NT2/D1 (cell line): ENCODE measurements around the gene WTIP.

Experiments used
- YY1 ChIP-seq: IDR thresholded peaks from 2 replicates; pipeline ENCODE4 v1.6.1; 2011; ENCODE audit not compliant: insufficient read length, insufficient read depth
- ZNF274 ChIP-seq: IDR thresholded peaks from 2 replicates; pipeline ENCODE4 v1.6.1; 2011; ENCODE audit warnings: mild to moderate bottlenecking, low read depth, low read length

DNA sequence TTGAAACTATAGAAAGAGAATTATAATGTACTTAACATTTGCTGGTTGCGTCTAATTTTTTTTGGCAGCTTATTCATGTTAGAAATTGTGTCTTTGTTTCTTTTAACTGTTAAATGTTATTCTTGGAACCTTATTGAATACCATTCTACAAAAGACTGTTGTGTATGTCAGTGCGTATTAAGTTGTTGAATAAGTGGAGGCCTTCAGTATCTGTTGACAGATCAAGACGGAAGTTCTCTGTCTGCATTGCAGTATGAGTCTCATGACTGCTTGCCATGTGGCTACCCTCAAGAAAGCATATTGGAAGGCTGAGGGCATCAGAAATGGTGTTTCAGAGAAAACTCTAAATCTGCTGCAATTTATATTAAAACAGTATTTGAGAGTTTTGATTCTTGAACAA is 44.8 kb upstream of the WTIP start:
- TF ChIP-seq ZNF274 (no peak), YY1 (no peak)
